Right lobe of liver (tissue), 6 donors: ENCODE measurements around the gene FTL. TPM values are rescaled to one million over a fixed set of nuclear protein-coding genes. Genes with fewer than 3 reads are reported as not detected.
A peak's percentile ranks its signal among the peaks of the same experiment; 100 is the strongest.

ENCODE experiments used
- ATAC-seq, 4 donors: fragments of 200-7000 bp; cut with Tn5 transposase; one replicate each; pipeline ENCODE4 v1.9.1; 2020; ENCODE audit warnings: mild to moderate bottlenecking in 4 of 4, moderate library complexity in 4 of 4
- DNase-seq, 3 donors: peaks; one replicate each; pipeline ENCODE4 v3.0.0-alpha.2; 2020
- H3K27ac ChIP-seq, 3 donors: fragments of 200-600 bp; one replicate each; pipeline ENCODE4 v1.8.0; 2022
- H3K27me3 ChIP-seq, 2 donors: fragments of 200-600 bp; one replicate each; pipeline ENCODE4 v1.8.0; 2022
- H3K36me3 ChIP-seq, 4 donors: fragments of 200-600 bp; sonication (generic) in 1 of 4; one replicate each; pipeline versions ENCODE4 v1.5.1 to v1.8.0; 2017 to 2022; ENCODE audit warnings: control low read depth in 1 of 4
- H3K4me1 ChIP-seq, 4 donors: fragments of 200-600 bp; sonication (generic) in 1 of 4; one replicate each; pipeline versions ENCODE4 v1.5.1 to v1.8.0; 2017 to 2022; ENCODE audit warnings: control low read depth in 1 of 4
- H3K4me3 ChIP-seq, 3 donors: fragments of 200-600 bp; one replicate each; pipeline ENCODE4 v1.8.0; 2022
- H3K9me3 ChIP-seq, 4 donors: fragments of 200-600 bp; sonication (generic) in 1 of 4; one replicate each; pipeline versions ENCODE4 v1.5.1 to v1.8.0; 2017 to 2022; ENCODE audit warnings: control low read depth in 1 of 4
- POLR2A ChIP-seq: fragments of 450-650 bp; IDR thresholded peaks from one replicate; pipeline ENCODE4 v1.6.1; 2017; ENCODE audit warnings: antibody characterized with exemption, mild to moderate bottlenecking
- WGBS: methylation state at CpG from one replicate; pipeline ENCODE4 v1.1.6; 2018; ENCODE audit warnings: low coverage, low lambda C conversion rate; ENCODE audit not compliant: insufficient coverage; ENCODE audit errors: missing lambda C conversion rate; 5-methylcytosine and 5-hydroxymethylcytosine counted together
- intact Hi-C, 2 donors: fragments of 100-400 bp; cut with DNase I; formaldehyde crosslinking; loops; one replicate each; pipeline versions ENCODE4 v1.11.2 to v1.14.1; 2022
- total RNA-seq, 6 experiments: library from RNA; depleted of rRNA in 2 of 6; stranded (reverse); fragments of >200 nt in 2 of 6; fragmentation: NEBNext Ultra II Directional in 3 of 6; extraction: Animal tissue kit (Norgen Biotek cat#: 25700) in 3 of 6; gene quantifications; one replicate each; pipeline versions ENCODE4 v1.1.0 to v1.2.4, GENCODE V29; 2016 to 2023
- TF ChIP-seq, protein P1 (sequence below), 4 donors: fragments of 200-600 bp in 3 of 4; fragments of 450-650 bp in 1 of 4; IDR thresholded peaks; one replicate each; pipeline versions ENCODE4 v1.5.1 to v1.8.0; 2016 to 2022; ENCODE audit warnings: antibody characterized with exemption in 4 of 4, mild to moderate bottlenecking in 2 of 4
- donor health status: DM: no; HTN: yes; CAD: no.
- donor health status: DM: no; HTN: no; CAD: no.
- donor health status: DM: no; HTN: no; CAD: no.
- donor health status: DM: no; HTN: yes; CAD: no.
- donor health status: DM: no; HTN: yes; CAD: no.

The FTL gene
- total RNA-seq, 6 experiments from 2014 or later: 5,005 to 19,229 (median 10,447) TPM

DNA sequence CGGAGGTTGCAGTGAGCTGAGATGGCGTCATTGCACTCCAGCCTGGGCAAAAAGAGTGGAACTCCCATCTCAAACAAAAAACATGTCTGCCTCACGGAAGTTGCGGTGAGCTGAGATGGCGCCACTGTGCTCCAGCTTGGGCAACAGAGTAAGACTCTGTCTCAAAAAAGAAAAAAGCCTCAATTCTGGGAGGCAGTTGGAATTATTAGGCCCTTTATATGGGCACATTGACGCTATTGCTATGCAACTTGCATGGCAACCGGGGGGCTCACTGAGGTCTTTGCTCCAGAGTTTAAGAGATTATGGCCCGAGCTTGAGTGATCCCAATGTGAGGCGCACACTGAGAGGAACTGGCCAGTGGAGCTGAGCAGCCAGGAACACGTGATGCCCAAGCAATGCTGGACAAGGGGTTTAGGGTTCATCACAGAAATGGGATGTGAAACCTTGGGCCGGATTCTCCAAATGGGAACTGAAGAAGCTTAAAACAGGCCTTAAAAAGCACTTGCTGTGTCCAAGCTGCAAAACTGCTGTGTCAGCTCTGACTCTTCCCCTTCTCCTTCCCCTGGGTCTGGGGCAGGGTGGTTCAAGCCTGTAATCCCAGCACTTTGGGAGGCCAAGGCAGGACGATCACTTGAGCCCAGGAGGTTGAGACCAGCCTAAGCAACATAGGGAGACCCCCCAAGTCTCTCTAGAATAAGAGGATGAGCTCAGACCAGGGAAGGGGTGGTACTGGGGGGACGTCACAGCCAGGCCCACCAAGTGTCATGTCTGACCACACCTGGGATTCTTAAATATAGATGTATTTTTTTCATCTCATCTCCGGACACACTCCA is 2.5 kb downstream of the FTL start:
- peaks cover 0 to 11% (median 0%) of the 10 kb centered on the region in 4 donors for H3K4me1 ChIP-seq
- H3K4me3 ChIP-seq: peak overlapping the region; percentile 84 to 97 (median 87)
- no peaks in the 10 kb centered on the region for H3K27me3 ChIP-seq
- intact Hi-C loops: loop anchor here in 1 of 2 donors (10.0 kb wide), 1 partner anchor 63 kb away; the partner anchor contains the start of gene NUCB1
- H3K9me3 ChIP-seq: no peaks in the 10 kb centered on the region
- peak; percentile 66 to 85 (median 76) for DNase-seq
- 27% methylated on average over 10 of the region's 14 CpGs for WGBS
- H3K36me3 ChIP-seq: peaks cover 0 to 28% (median 1%) of the 10 kb centered on the region in 4 donors
- H3K27ac ChIP-seq: peak overlapping the region; percentile 93 to 99 (median 97)
- TF ChIP-seq POLR2A: peak; percentile 31
- TF ChIP-seq, protein P1, sequence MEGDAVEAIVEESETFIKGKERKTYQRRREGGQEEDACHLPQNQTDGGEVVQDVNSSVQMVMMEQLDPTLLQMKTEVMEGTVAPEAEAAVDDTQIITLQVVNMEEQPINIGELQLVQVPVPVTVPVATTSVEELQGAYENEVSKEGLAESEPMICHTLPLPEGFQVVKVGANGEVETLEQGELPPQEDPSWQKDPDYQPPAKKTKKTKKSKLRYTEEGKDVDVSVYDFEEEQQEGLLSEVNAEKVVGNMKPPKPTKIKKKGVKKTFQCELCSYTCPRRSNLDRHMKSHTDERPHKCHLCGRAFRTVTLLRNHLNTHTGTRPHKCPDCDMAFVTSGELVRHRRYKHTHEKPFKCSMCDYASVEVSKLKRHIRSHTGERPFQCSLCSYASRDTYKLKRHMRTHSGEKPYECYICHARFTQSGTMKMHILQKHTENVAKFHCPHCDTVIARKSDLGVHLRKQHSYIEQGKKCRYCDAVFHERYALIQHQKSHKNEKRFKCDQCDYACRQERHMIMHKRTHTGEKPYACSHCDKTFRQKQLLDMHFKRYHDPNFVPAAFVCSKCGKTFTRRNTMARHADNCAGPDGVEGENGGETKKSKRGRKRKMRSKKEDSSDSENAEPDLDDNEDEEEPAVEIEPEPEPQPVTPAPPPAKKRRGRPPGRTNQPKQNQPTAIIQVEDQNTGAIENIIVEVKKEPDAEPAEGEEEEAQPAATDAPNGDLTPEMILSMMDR (IDR thresholded peaks at IDR 0.05): no peak
- peak; percentile 0 to 23 (median 9) for ATAC-seq

DNA sequence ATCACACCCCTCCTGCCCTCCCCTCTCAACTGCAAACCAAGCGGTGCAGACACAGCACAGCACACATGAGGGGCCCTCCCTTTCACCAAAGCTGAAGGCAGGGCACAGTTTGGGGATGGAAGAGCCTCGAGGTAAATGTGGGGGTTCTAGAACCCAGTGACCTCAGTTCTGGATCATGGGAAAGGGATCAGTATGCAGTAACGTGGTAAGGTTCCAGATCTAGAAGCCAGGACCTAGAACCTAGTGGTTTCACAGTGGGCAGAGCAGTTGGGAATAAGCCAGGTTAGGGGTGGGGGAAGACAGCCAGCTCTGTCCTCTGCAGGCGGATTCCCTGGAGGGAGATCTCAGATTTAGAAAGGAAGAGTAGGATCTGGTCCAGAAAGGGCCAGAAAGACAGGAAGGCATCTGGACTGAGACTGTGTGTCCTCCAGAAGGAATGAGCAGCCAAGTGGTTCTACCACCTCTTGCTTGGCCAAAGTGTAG is 3.1 kb downstream of the FTL start:
- H3K4me3 ChIP-seq: no peak overlapping the region
- peak overlapping the region; percentile 2 to 99 (median 97) for H3K27ac ChIP-seq
- no peaks in the 10 kb centered on the region for H3K27me3 ChIP-seq
- intact Hi-C loops: loop anchor here in 1 of 2 donors (10.0 kb wide), 1 partner anchor 63 kb away; the partner anchor contains the start of gene NUCB1
- no peak for TF ChIP-seq POLR2A
- TF ChIP-seq, protein P1 (IDR thresholded peaks at IDR 0.05): no peak
- peaks cover 0 to 11% (median 0%) of the 10 kb centered on the region in 4 donors for H3K4me1 ChIP-seq
- no peaks in the 10 kb centered on the region for H3K9me3 ChIP-seq
- ATAC-seq (peak in 1 of 4 donors; percentile 0), DNase-seq (peak in 1 of 3 donors; percentile 64)
- H3K36me3 ChIP-seq: peaks cover 0 to 35% (median 1%) of the 10 kb centered on the region in 4 donors
- 13% methylated on average over 4 of the region's 4 CpGs for WGBS

DNA sequence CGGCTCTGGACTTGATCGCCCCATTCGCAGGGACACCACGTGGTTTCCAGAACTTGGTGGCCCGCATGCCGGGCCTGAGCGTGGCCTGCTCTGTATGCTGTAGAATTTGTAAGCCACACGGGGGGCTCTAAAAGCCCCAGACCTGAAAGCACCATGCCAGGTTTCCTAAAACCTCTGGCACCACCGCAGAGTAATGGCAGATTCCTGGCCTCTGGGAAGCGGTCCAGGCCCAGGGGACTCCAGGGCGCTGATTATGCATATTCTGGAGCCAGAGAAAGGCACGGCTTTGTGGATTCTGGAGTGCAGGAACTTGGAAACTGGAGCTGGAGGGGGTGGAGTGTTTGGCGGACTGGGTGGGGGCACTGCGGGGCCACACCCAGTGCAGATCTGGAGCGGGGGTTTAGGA is 3.7 kb downstream of the FTL start:
- Histone ChIP-seq H3K27ac (peak overlapping the region; percentile 2 to 99 (median 97)), H3K27me3 (no peaks in the 10 kb centered on the region), H3K4me3 (no peak overlapping the region), H3K9me3 (no peaks in the 10 kb centered on the region), H3K4me1 (peaks cover 0 to 11% (median 0%) of the 10 kb centered on the region in 4 donors), H3K36me3 (peaks cover 0 to 41% (median 2%) of the 10 kb centered on the region in 4 donors)
- intact Hi-C loops: loop anchor here in 1 of 2 donors (10.0 kb wide), 1 partner anchor 64 kb away; the partner anchor contains the start of gene NUCB1
- DNase-seq (peak; percentile 42 to 78 (median 74)), ATAC-seq (no peak)
- 60% methylated on average over 1 of the region's 15 CpGs for WGBS
- no peak for TF ChIP-seq POLR2A
- TF ChIP-seq, protein P1 (IDR thresholded peaks at IDR 0.05): no peak

DNA sequence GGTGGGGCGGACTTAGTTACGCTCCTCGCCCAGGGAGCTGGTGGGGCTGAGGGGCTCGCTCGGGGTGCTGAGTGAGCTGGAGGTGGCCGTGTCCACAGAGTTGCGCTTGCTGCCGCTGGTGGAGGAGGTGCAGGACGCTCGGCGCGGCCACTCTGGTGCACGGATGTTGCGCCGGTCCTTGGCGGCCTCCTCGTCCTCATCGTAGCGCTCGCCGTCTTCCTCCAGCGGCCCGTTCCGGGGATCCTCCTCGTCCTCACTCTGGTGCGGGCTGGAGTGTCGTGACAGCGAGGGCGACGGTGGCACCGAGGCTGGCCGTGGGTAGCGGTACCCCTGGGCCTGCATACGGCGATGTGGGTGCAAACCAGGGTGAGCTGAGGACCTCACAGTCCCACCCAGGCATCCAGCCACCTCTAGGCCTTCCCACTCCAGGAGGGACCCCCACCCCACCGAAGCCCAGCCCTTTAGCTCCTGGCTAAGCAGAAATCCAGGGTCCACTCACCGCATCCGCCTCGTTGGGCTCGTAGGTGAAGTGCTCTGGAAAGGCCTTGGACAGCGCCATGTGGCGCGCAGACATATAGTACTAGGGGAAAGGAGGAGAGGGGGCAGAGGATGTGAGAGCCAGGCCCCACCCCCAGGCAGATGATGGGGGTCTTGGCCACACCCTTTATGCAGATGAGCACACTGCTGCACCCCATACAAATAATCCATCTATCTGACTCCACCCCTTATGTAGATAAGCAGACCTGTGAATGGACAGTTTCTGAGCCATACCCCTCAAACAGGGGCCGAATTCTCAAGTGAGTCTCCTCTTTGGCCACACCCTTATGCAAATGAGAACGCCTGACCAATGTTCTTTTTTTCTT is 4.4 kb downstream of the FTL start:
- H3K36me3 ChIP-seq: peaks cover 0 to 48% (median 5%) of the 10 kb centered on the region in 4 donors
- peak in 1 of 3 donors; percentile 43 for DNase-seq

More for the DNA sequence above, 4.4 kb downstream of the FTL start:
- Histone ChIP-seq H3K27me3 (no peaks in the 10 kb centered on the region), H3K9me3 (no peaks in the 10 kb centered on the region), H3K27ac (peak overlapping the region in 1 of 3 donors; percentile 99), H3K4me1 (peaks cover 0 to 11% (median 0%) of the 10 kb centered on the region in 4 donors), H3K4me3 (no peak overlapping the region)
- ATAC-seq: no peak
- WGBS: 86% methylated on average over 12 of the region's 45 CpGs
- TF ChIP-seq, protein P1 (IDR thresholded peaks at IDR 0.05): no peak
- TF ChIP-seq POLR2A: peak; percentile 4
- intact Hi-C loops: loop anchor here in 1 of 2 donors (10.0 kb wide), 1 partner anchor 65 kb away; the partner anchor contains the start of gene NUCB1
